A549 (cell line): ENCODE measurements around the gene MSMB. TPM values are rescaled to one million over a fixed set of nuclear protein-coding genes. Genes with fewer than 3 reads are reported as not detected.
"Not testable (repeated sequence)": the region's sequence is repeated elsewhere in the genome, so short reads cannot be mapped to it uniquely, and the experiment has no call there.

Source experiments
- ATAC-seq, 2 experiments: fragments of 200-7000 bp in 1 of 2; fragments of >200 bp in 1 of 2; cut with Nextera tagmentation in 1 of 2; cut with Tn5 transposase in 1 of 2; 3 replicates each; pipeline versions ENCODE4 v1.8.0 to v1.9.1; 2018 to 2020; ENCODE audit warnings: mild to moderate bottlenecking in 1 of 2, moderate library complexity in 1 of 2
- CTCF ChIA-PET: fragments of 300-600 bp; sonication (Branson Sonifier 250); formaldehyde crosslinking; extraction: SDS; loops from one replicate; lab custom pipeline; 2021; ENCODE audit warnings: antibody characterized with exemption, inconsistent platforms; lab: Yijun Ruan, JAX
- POLR2A ChIA-PET: fragments of 350-600 bp; formaldehyde crosslinking; extraction: SDS; loops from one replicate; lab custom pipeline; 2021; ENCODE audit warnings: antibody characterized with exemption, inconsistent platforms; lab: Yijun Ruan, JAX
- DNase-seq, 2 experiments: peaks; one replicate each; pipeline versions ENCODE4 v3.0.0 to v3.0.0-alpha.2; 2011 to 2016; ENCODE audit warnings: low read depth in 1 of 2, low spot score in 1 of 2
- FAIRE-seq: peaks from 2 replicates; lab custom pipeline; 2011; peaks lifted over from hg19 to GRCh38; lab: Jason Lieb, UNC
- H3K27ac ChIP-seq, 2 experiments: fragments of >200 bp; sonication (Bioruptor Twin); formaldehyde crosslinking; 3 replicates each; pipeline ENCODE4 v1.5.1; 2016 to 2017
- H3K4me1 ChIP-seq: fragments of >200 bp; sonication (Bioruptor Twin); formaldehyde crosslinking; 3 replicates; pipeline ENCODE4 v1.6.1; 2016
- H3K4me2 ChIP-seq: fragments of >200 bp; sonication (Bioruptor Twin); formaldehyde crosslinking; 3 replicates; pipeline ENCODE4 v1.6.1; 2016
- H3K4me3 ChIP-seq: fragments of >200 bp; sonication (Bioruptor Twin); formaldehyde crosslinking; 3 replicates; pipeline ENCODE4 v1.5.1; 2016
- H3K9me3 ChIP-seq: fragments of >200 bp; sonication (Bioruptor Twin); formaldehyde crosslinking; 3 replicates; pipeline ENCODE4 v1.6.1; 2016
- BHLHE40 ChIP-seq: IDR thresholded peaks from 2 replicates; pipeline ENCODE4 v1.6.1; 2012; ENCODE audit warnings: low read depth, low read length, inconsistent platforms
- CBX8 ChIP-seq: fragments of 200-600 bp; sonication (generic); IDR thresholded peaks from 2 replicates; pipeline ENCODE4 v1.6.1; 2016
- CHD4 ChIP-seq: fragments of 200-600 bp; sonication (generic); IDR thresholded peaks from 2 replicates; pipeline ENCODE4 v1.6.1; 2016; ENCODE audit warnings: antibody characterized with exemption, mild to moderate bottlenecking, borderline replicate concordance
- E2F6 ChIP-seq: IDR thresholded peaks from 2 replicates; pipeline ENCODE4 v1.6.1; 2012; ENCODE audit warnings: low read depth, borderline replicate concordance
- EHF ChIP-seq: fragments of 250-450 bp; sonication (Bioruptor Pico); IDR thresholded peaks from 2 replicates; pipeline ENCODE4 v1.5.0; 2020; ENCODE audit warnings: mild to moderate bottlenecking
- EHMT2 ChIP-seq: fragments of 200-600 bp; sonication (generic); IDR thresholded peaks from 2 replicates; pipeline ENCODE4 v1.6.1; 2016; ENCODE audit warnings: antibody characterized with exemption, low read depth, mild to moderate bottlenecking, moderate library complexity
- ESRRA ChIP-seq: fragments of 150-350 bp; IDR thresholded peaks from 2 replicates; pipeline ENCODE4 v1.6.1; 2014; ENCODE audit warnings: mild to moderate bottlenecking, low read length, borderline replicate concordance
- GATA3 ChIP-seq: IDR thresholded peaks from 2 replicates; pipeline ENCODE4 v1.6.1; 2012; ENCODE audit warnings: borderline replicate concordance
- HES2 ChIP-seq: fragments of >200 bp; sonication (Bioruptor Twin); formaldehyde crosslinking; IDR thresholded peaks from 2 replicates; pipeline ENCODE4 v1.6.1; 2016
- HEYL ChIP-seq: fragments of 250-450 bp; sonication (Bioruptor Pico); IDR thresholded peaks from 2 replicates; pipeline ENCODE4 v1.8.0; 2021; ENCODE audit warnings: mild to moderate bottlenecking, moderate library complexity
- HOXB5 ChIP-seq: fragments of 250-450 bp; sonication (Bioruptor Pico); IDR thresholded peaks from 2 replicates; pipeline ENCODE4 v1.5.0; 2020; ENCODE audit warnings: mild to moderate bottlenecking, moderate library complexity
- JUN ChIP-seq, 2 experiments: fragments of >200 bp; sonication (Bioruptor Twin); formaldehyde crosslinking; IDR thresholded peaks; 2 replicates in 1 of 2; 3 replicates in 1 of 2; pipeline ENCODE4 v1.6.1; 2016 to 2017
- MAFK ChIP-seq: fragments of 450-650 bp; IDR thresholded peaks from 2 replicates; pipeline ENCODE4 v1.6.1; 2014; ENCODE audit not compliant: partially characterized antibody
- MAX ChIP-seq: IDR thresholded peaks from 2 replicates; pipeline ENCODE4 v1.6.1; 2012
- NFE2L2 ChIP-seq: fragments of 150-350 bp; conservative IDR thresholded peaks from 2 replicates; pipeline ENCODE4 v1.6.1; 2014; ENCODE audit warnings: low read length
- NPAS2 ChIP-seq: fragments of 250-450 bp; sonication (Bioruptor Pico); IDR thresholded peaks from 2 replicates; pipeline ENCODE4 v1.8.0; 2022; ENCODE audit warnings: mild to moderate bottlenecking, moderate library complexity, borderline replicate concordance
- POLR2A ChIP-seq: IDR thresholded peaks from 2 replicates; pipeline ENCODE4 v1.6.1; 2012; ENCODE audit warnings: mild to moderate bottlenecking, low read length
- POLR2AphosphoS2 ChIP-seq: conservative IDR thresholded peaks from 2 replicates; pipeline ENCODE4 v1.6.1; 2012; ENCODE audit warnings: low read length, improper control_type of control experiment, inconsistent platforms
- RARB ChIP-seq: fragments of 250-450 bp; sonication (Bioruptor Pico); IDR thresholded peaks from 2 replicates; pipeline ENCODE4 v1.8.0; 2021; ENCODE audit warnings: mild to moderate bottlenecking, moderate library complexity
- REST ChIP-seq: fragments of 200-600 bp; sonication (generic); IDR thresholded peaks from 2 replicates; pipeline ENCODE4 v1.6.1; 2016; ENCODE audit warnings: antibody characterized with exemption, mild to moderate bottlenecking, moderate library complexity
- RNF2 ChIP-seq: fragments of 200-600 bp; sonication (generic); IDR thresholded peaks from 2 replicates; pipeline ENCODE4 v1.6.1; 2016; ENCODE audit warnings: low read depth, mild to moderate bottlenecking, antibody characterized with exemption, moderate library complexity, borderline replicate concordance
- SREBF2 ChIP-seq: fragments of 450-650 bp; IDR thresholded peaks from 2 replicates; pipeline ENCODE4 v1.6.1; 2014; ENCODE audit warnings: mild to moderate bottlenecking, moderate library complexity
- USF2 ChIP-seq: fragments of 450-650 bp; IDR thresholded peaks from 2 replicates; pipeline ENCODE4 v1.6.1; 2014; ENCODE audit warnings: antibody characterized with exemption
- ZC3H11A ChIP-seq: fragments of 450-650 bp; IDR thresholded peaks from 2 replicates; pipeline ENCODE4 v1.6.1; 2014; ENCODE audit warnings: antibody characterized with exemption, mild to moderate bottlenecking
- ZFP36 ChIP-seq: fragments of 450-650 bp; IDR thresholded peaks from 2 replicates; pipeline ENCODE4 v1.6.1; 2014; ENCODE audit warnings: borderline replicate concordance; ENCODE audit not compliant: partially characterized antibody
- ZSCAN20 ChIP-seq: fragments of 250-450 bp; sonication (Bioruptor Pico); IDR thresholded peaks from 2 replicates; pipeline ENCODE4 v1.8.0; 2022; ENCODE audit warnings: mild to moderate bottlenecking, moderate library complexity
- WGBS: methylation state at CpG from one replicate; pipeline ENCODE4 v1.1.6; 2017; ENCODE audit errors: missing lambda C conversion rate; 5-methylcytosine and 5-hydroxymethylcytosine counted together
- polyA plus RNA-seq, 4 experiments: library from polyadenylated mRNA; depleted of rRNA in 3 of 4; stranded (reverse); fragments of >200 nt; fragmentation: RNase III in 1 of 4; extraction: RNeasy Plus Mini Kit Qiagen cat#74134 plus additional on column Dnase treatment in 1 of 4; gene quantifications; 2 replicates in 3 of 4; 3 replicates in 1 of 4; pipeline ENCODE4 v1.2.3, GENCODE V29; 2011 to 2017

MSMB gene
- polyA plus RNA-seq, 2 of the 4 experiments (the other 2 are of a cell fraction) = 0.26 TPM; not detected in 1

- Histone ChIP-seq H3K4me3 (no peak overlapping the region), H3K4me2 (no peak overlapping the region), H3K4me1 (peaks cover 14% of the 10 kb centered on the region), H3K27ac (no peak overlapping the region), H3K9me3 (no peaks in the 10 kb centered on the region)
- ChIA-PET CTCF (interaction anchor here (1.5 kb wide), 1 partner anchor 27 kb away, joined by 4 read pairs; no protein-coding TSS in a partner anchor), POLR2A (no interaction called here)
- no peak for TF ChIP-seq NPAS2 (CRISPR knock-in tag)
- no peak for TF ChIP-seq RNF2
- no peak for TF ChIP-seq USF2
- TF ChIP-seq RARB (CRISPR knock-in tag) = no peak
- no peak for TF ChIP-seq MAFK
- TF ChIP-seq JUN (IDR thresholded peaks at IDR 0.05) = no peak
- no peak for TF ChIP-seq E2F6
- TF ChIP-seq HES2 = no peak
- no peak for TF ChIP-seq ZFP36
- no peak for TF ChIP-seq SREBF2
- no peak for TF ChIP-seq HOXB5 (CRISPR knock-in tag)
- no peak for TF ChIP-seq BHLHE40
- no peak for TF ChIP-seq POLR2AphosphoS2
- TF ChIP-seq CBX8 = no peak
- no peak for TF ChIP-seq GATA3
- TF ChIP-seq EHF (CRISPR knock-in tag) = no peak
- no peak for TF ChIP-seq CHD4
- WGBS = 82% methylated on average over 5 of the region's 5 CpGs
- DNase-seq (no peak), FAIRE-seq (no peak), ATAC-seq (no peak)
Measured at GRCh38 chr10:46001187-46001756, 44.8 kb downstream of the MSMB start.

GRCh38 chr10:46000538-46000937 is 45.5 kb downstream of the MSMB start:
- POLR2A ChIA-PET = no interaction called here
- no peak; a peak in 1 of 6 replicates for ATAC-seq
- H3K4me1 ChIP-seq = peaks cover 7% of the 10 kb centered on the region
- TF ChIP-seq RARB (CRISPR knock-in tag) (no peak), EHF (CRISPR knock-in tag) (no peak), HEYL (CRISPR knock-in tag) (no peak), ZC3H11A (no peak), EHMT2 (no peak), CHD4 (no peak), ZSCAN20 (no peak), REST (no peak), MAX (no peak), ESRRA (no peak), NFE2L2 (no peak), SREBF2 (no peak), POLR2A (no peak)
- TF ChIP-seq, all 56 proteins: peak for 0
- no peak for FAIRE-seq
- 96% methylated on average over 1 of the region's 1 CpG for WGBS
- H3K4me3 ChIP-seq = no peak overlapping the region
- H3K4me2 ChIP-seq = no peak overlapping the region
- DNase-seq = no peak
- CTCF ChIA-PET = interaction anchor here (0.9 kb wide), 1 partner anchor 27 kb away, joined by 3 read pairs; no protein-coding TSS in a partner anchor
- no peaks in the 10 kb centered on the region for H3K9me3 ChIP-seq
- H3K27ac ChIP-seq = no peak overlapping the region

- H3K4me2 ChIP-seq, H3K9me3 ChIP-seq, POLR2A ChIA-PET, H3K4me3 ChIP-seq, H3K4me1 ChIP-seq, FAIRE-seq, ATAC-seq, DNase-seq, H3K27ac ChIP-seq: not testable (repeated sequence)
- CTCF ChIA-PET = interaction anchor here (0.9 kb wide), 1 partner anchor 28 kb away, joined by 3 read pairs; no protein-coding TSS in a partner anchor
- 97% methylated on average over 5 of the region's 5 CpGs for WGBS
Measured at GRCh38 chr10:45999955-46000354, 46.1 kb downstream of the MSMB start.
